ENCODE measurements around the gene TXLNA. TPM values are rescaled to one million over a fixed set of nuclear protein-coding genes. Genes with fewer than 3 reads are reported as not detected.
A peak's percentile ranks its signal among the peaks of the same experiment; 100 is the strongest.

The TXLNA gene
- total RNA-seq, 2 experiments from 2014 or later, result 47.3 to 47.5 TPM

GRCh38 chr1:32219022-32219421 is 39.5 kb downstream of the TXLNA start:
- no peaks in the 10 kb centered on the region for H4K20me1 ChIP-seq (ENCODE audit: insufficient read depth, low read length)
- peaks cover 18% of the 10 kb centered on the region for H3K79me2 ChIP-seq (ENCODE audit: insufficient read depth, low read depth, low read length)
- no peak overlapping the region for H3K4me3 ChIP-seq (ENCODE audit: low read depth, low read length, poor library complexity, severe bottlenecking)
- POLR2A ChIA-PET, result interaction anchor here (1.0 to 1.1 kb wide), 2 partner anchors 32 to 97 kb away, joined by 3 read pairs; partner anchors contain the start of gene LCK
- H3K4me1 ChIP-seq (ENCODE audit: insufficient read depth, low read length, poor library complexity, severe bottlenecking), result peaks cover 32% of the 10 kb centered on the region
- no peak for TF ChIP-seq EZH2phosphoT487 (IDR thresholded peaks at IDR 0.05; ENCODE audit: borderline replicate concordance, low read depth, low read length)
- no peak for TF ChIP-seq CTCF (conservative IDR thresholded peaks at IDR 0.05; ENCODE audit: low read length)
- intact Hi-C loops (cut with micrococcal nuclease; ENCODE audit: unreplicated experiment), result no loop called here
- no peaks in the 10 kb centered on the region for H3K9me2 ChIP-seq (ENCODE audit: insufficient read depth, low read length)
- BruUV-seq (replicated peaks), result no TSS peak
- no peak for DNase-seq (ENCODE audit: low spot score)
- H3K9me3 ChIP-seq (ENCODE audit: low read length), result no peaks in the 10 kb centered on the region
- peaks cover 6% of the 10 kb centered on the region for H3K36me3 ChIP-seq (ENCODE audit: insufficient read depth, low read length)
- no peak overlapping the region for H2AFZ ChIP-seq (ENCODE audit: low read length)
- H3K27ac ChIP-seq (ENCODE audit: low read depth, low read length, poor library complexity, severe bottlenecking), result no peak overlapping the region
- CTCF ChIA-PET (ENCODE audit: unreplicated experiment), result interaction anchor here (0.8 kb wide), 1 partner anchor 30 kb away, joined by 4 read pairs; no protein-coding TSS in a partner anchor
- no peak overlapping the region for H3K4me2 ChIP-seq (ENCODE audit: low read length)

GRCh38 chr1:32220746-32221580 is 41.5 kb downstream of the TXLNA start:
- peak overlapping the region; percentile 99 for H3K4me2 ChIP-seq (ENCODE audit: low read length)
- H3K36me3 ChIP-seq (ENCODE audit: insufficient read depth, low read length), result peaks cover 25% of the 10 kb centered on the region
- no peak for TF ChIP-seq CTCF (conservative IDR thresholded peaks at IDR 0.05; ENCODE audit: low read length)
- no peak for TF ChIP-seq EZH2phosphoT487 (IDR thresholded peaks at IDR 0.05; ENCODE audit: borderline replicate concordance, low read depth, low read length)
- BruUV-seq (replicated peaks), result no TSS peak
- H3K4me3 ChIP-seq (ENCODE audit: low read depth, low read length, poor library complexity, severe bottlenecking), result peak overlapping the region; percentile 96
- DNase-seq (ENCODE audit: low spot score), result peak; percentile 68
- ChIA-PET POLR2A (interaction anchor here (0.6 to 0.9 kb wide), 5 partner anchors 11 to 1238 kb away, joined by 3 to 8 read pairs (median 3); partner anchors contain the start of gene HDAC1), CTCF (ENCODE audit: unreplicated experiment) (interaction anchor here (1.4 kb wide), 1 partner anchor 34 kb away, joined by 3 read pairs; no protein-coding TSS in a partner anchor)
- H3K27ac ChIP-seq (ENCODE audit: low read depth, low read length, poor library complexity, severe bottlenecking), result peak overlapping the region; percentile 37
- no peaks in the 10 kb centered on the region for H3K9me3 ChIP-seq (ENCODE audit: low read length)
- H4K20me1 ChIP-seq (ENCODE audit: insufficient read depth, low read length), result no peaks in the 10 kb centered on the region
- no peak overlapping the region; the same call in 1 of the 2 replicates for H2AFZ ChIP-seq (ENCODE audit: low read length)
- intact Hi-C loops (cut with micrococcal nuclease; ENCODE audit: unreplicated experiment), result no loop called here
- peaks cover 23% of the 10 kb centered on the region for H3K79me2 ChIP-seq (ENCODE audit: insufficient read depth, low read depth, low read length)
- H3K4me1 ChIP-seq (ENCODE audit: insufficient read depth, low read length, poor library complexity, severe bottlenecking), result peaks cover 33% of the 10 kb centered on the region
- no peaks in the 10 kb centered on the region for H3K9me2 ChIP-seq (ENCODE audit: insufficient read depth, low read length)

Data from OCI-LY7 (cell line).